Hepatocyte (in vitro differentiated cells): ENCODE measurements around the gene SYNGR1.

Source experiments
- EZH2 ChIP-seq: fragments of 200-600 bp; sonication (generic); IDR thresholded peaks from 2 replicates; pipeline ENCODE4 v1.6.1; 2016; ENCODE audit warnings: antibody characterized with exemption, mild to moderate bottlenecking, borderline replicate concordance
- TF ChIP-seq, protein P1 (sequence below): fragments of 200-600 bp; sonication (generic); IDR thresholded peaks from 2 replicates; pipeline ENCODE4 v1.5.1; 2016; ENCODE audit warnings: antibody characterized with exemption, mild to moderate bottlenecking; ENCODE audit not compliant: poor library complexity

DNA sequence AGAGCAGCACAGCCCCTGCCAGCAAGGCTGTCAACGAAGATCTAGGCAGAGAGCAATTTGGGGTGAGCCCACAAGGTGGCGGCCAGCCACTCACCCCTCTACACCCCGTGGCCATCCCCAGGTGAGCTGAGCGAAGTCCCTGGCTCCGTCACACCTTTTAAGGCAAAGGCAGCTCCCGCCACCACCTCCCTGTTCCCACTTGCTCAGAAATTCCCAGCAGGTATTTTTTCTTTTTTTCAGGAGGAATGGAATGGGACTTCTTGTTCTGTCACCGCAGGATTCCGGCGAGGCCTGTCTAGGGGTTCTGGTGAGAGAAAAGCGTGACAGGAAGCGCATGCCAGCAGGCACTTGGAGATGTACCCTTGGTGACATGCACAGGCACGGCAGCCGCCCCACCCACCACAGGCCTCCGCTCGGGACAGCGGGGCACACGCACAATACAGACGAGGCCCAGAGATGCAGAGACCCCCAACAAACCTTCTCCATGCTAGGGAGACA is 40.4 kb upstream of the SYNGR1 start:
- TF ChIP-seq, protein P1, sequence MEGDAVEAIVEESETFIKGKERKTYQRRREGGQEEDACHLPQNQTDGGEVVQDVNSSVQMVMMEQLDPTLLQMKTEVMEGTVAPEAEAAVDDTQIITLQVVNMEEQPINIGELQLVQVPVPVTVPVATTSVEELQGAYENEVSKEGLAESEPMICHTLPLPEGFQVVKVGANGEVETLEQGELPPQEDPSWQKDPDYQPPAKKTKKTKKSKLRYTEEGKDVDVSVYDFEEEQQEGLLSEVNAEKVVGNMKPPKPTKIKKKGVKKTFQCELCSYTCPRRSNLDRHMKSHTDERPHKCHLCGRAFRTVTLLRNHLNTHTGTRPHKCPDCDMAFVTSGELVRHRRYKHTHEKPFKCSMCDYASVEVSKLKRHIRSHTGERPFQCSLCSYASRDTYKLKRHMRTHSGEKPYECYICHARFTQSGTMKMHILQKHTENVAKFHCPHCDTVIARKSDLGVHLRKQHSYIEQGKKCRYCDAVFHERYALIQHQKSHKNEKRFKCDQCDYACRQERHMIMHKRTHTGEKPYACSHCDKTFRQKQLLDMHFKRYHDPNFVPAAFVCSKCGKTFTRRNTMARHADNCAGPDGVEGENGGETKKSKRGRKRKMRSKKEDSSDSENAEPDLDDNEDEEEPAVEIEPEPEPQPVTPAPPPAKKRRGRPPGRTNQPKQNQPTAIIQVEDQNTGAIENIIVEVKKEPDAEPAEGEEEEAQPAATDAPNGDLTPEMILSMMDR: no peak
- no peak for TF ChIP-seq EZH2
